ENCODE results near the gene CTSD. TPM values are rescaled to one million over a fixed set of nuclear protein-coding genes. Genes with fewer than 3 reads are reported as not detected.

The CTSD gene
- total RNA-seq, 1 experiment from 2014 or later, result 199 TPM

GRCh38 chr11:1717745-1718144 lies 46.0 kb downstream of the CTSD start (continued):
- no peak for TF ChIP-seq ESRRA (CRISPR knock-in tag; IDR thresholded peaks at IDR 0.05; ENCODE audit: borderline replicate concordance)
- TF ChIP-seq CREB1 (CRISPR knock-in tag; IDR thresholded peaks at IDR 0.05), result no peak
- no peak for TF ChIP-seq ZNF138 (CRISPR knock-in tag; conservative IDR thresholded peaks at IDR 0.05)

- no peaks in the 10 kb centered on the region for H3K9me3 Mint-ChIP-seq
- H3K4me1 Mint-ChIP-seq, result no peaks in the 10 kb centered on the region
- peaks cover 21% of the 10 kb centered on the region for H3K27me3 Mint-ChIP-seq (ENCODE audit: low read depth)
- no peak overlapping the region for H3K4me3 Mint-ChIP-seq
- ChIA-PET CTCF (interaction anchor here (0.9 to 1.5 kb wide), 4 partner anchors 21 to 118 kb away, joined by 3 to 8 read pairs (median 3); no protein-coding TSS in a partner anchor), POLR2A (no interaction called here)
- no peak for TF ChIP-seq ELF4 (CRISPR knock-in tag; IDR thresholded peaks at IDR 0.05; ENCODE audit: low read depth)
- no peak for TF ChIP-seq FOXK1 (CRISPR knock-in tag; IDR thresholded peaks at IDR 0.05)
- no peak for TF ChIP-seq SOX15 (CRISPR knock-in tag; IDR thresholded peaks at IDR 0.05)
- no peaks in the 10 kb centered on the region for H3K36me3 Mint-ChIP-seq
- no peak overlapping the region for H3K27ac Mint-ChIP-seq
- no peak for ATAC-seq
- no peak for DNase-seq (ENCODE audit: low spot score)
Observed at GRCh38 chr11:1714908-1715885, 48.5 kb downstream of the CTSD start.

GRCh38 chr11:1708716-1709115 lies 55.0 kb downstream of the CTSD start:
- Mint-ChIP-seq H3K4me1 (no peaks in the 10 kb centered on the region), H3K27ac (no peak overlapping the region), H3K4me3 (no peak overlapping the region), H3K27me3 (ENCODE audit: low read depth) (peaks cover 57% of the 10 kb centered on the region), H3K9me3 (peaks cover 13% of the 10 kb centered on the region), H3K36me3 (no peaks in the 10 kb centered on the region; the same call in 1 of the 2 replicates)
- CTCF ChIA-PET, result interaction anchor here (2.7 to 4.0 kb wide), 2 partner anchors 15 to 124 kb away, joined by 20 to 31 read pairs; no protein-coding TSS in a partner anchor
- no peak for ATAC-seq
- TF ChIP-seq E2F5 (CRISPR knock-in tag; IDR thresholded peaks at IDR 0.05) (no peak), AR (CRISPR knock-in tag; IDR thresholded peaks at IDR 0.05) (no peak), CREM (CRISPR knock-in tag; IDR thresholded peaks at IDR 0.05) (no peak), GTF2I (CRISPR knock-in tag; conservative IDR thresholded peaks at IDR 0.05) (no peak), ZNF219 (CRISPR knock-in tag; IDR thresholded peaks at IDR 0.05; ENCODE audit: borderline replicate concordance) (no peak), OVOL2 (CRISPR knock-in tag; IDR thresholded peaks at IDR 0.05; ENCODE audit: borderline replicate concordance) (no peak), ZNF232 (CRISPR knock-in tag; IDR thresholded peaks at IDR 0.05) (no peak), FOXP1 (CRISPR knock-in tag; IDR thresholded peaks at IDR 0.05; ENCODE audit: borderline replicate concordance) (no peak), ATF2 (CRISPR knock-in tag; IDR thresholded peaks at IDR 0.05; ENCODE audit: borderline replicate concordance, low read depth) (no peak), ZBTB21 (CRISPR knock-in tag; IDR thresholded peaks at IDR 0.05; ENCODE audit: borderline replicate concordance) (no peak), NFATC4 (CRISPR knock-in tag; IDR thresholded peaks at IDR 0.05) (no peak), ESRRA (CRISPR knock-in tag; IDR thresholded peaks at IDR 0.05; ENCODE audit: borderline replicate concordance) (no peak), PRDM15 (CRISPR knock-in tag; IDR thresholded peaks at IDR 0.05) (no peak), EMX1 (CRISPR knock-in tag; IDR thresholded peaks at IDR 0.05) (no peak), ATF1 (CRISPR knock-in tag; IDR thresholded peaks at IDR 0.05) (no peak), MAX (CRISPR knock-in tag; IDR thresholded peaks at IDR 0.05) (no peak), TEAD1 (CRISPR knock-in tag; IDR thresholded peaks at IDR 0.05) (no peak)
- POLR2A ChIA-PET, result no interaction called here
- no peak for DNase-seq (ENCODE audit: low spot score)
